ENCODE data around the gene DTNBP1. TPM values are rescaled to one million over a fixed set of nuclear protein-coding genes. Genes with fewer than 3 reads are reported as not detected.

Gene DTNBP1
- total RNA-seq, 1 donor from 2014 or later, result 15.1 TPM

GRCh38 chr6:15626878-15627674, 35.8 kb downstream of the DTNBP1 start:
- Mint-ChIP-seq H3K9me3 (no peaks in the 10 kb centered on the region), H3K27me3 (no peaks in the 10 kb centered on the region), H3K4me1 (peaks cover 20% of the 10 kb centered on the region), H3K4me3 (no peak overlapping the region), H3K36me3 (ENCODE audit: low read depth) (peaks cover 13% of the 10 kb centered on the region), H3K27ac (no peak overlapping the region)
- no peak for DNase-seq
- intact Hi-C loops (cut with micrococcal nuclease), result loop anchor here (5.0 to 10.0 kb wide), 5 partner anchors 322 to 1502 kb away; no protein-coding TSS in a partner anchor

DNA sequence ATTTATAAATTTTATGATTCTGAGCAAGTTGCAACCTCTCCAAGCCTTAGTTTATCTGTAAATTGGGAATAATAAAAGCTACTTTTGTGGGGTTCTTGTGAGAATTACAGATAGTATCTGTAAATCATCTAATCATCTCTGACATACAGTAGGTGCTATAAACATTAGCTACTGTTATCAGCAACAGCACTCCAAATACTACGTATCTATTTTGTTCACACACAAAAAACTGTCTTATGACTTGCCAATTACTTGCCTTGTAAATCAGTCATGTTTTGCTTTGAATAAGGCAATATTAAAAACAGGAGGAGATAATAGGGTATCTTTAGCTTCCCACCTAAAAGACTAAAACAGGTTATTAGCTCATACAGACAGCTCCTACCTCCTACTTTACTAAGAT, 36.7 kb downstream of the DTNBP1 start:
- Mint-ChIP-seq H3K4me3 (no peak overlapping the region), H3K27me3 (no peaks in the 10 kb centered on the region), H3K9me3 (no peaks in the 10 kb centered on the region), H3K36me3 (ENCODE audit: low read depth) (peaks cover 13% of the 10 kb centered on the region), H3K27ac (no peak overlapping the region), H3K4me1 (peaks cover 26% of the 10 kb centered on the region)
- intact Hi-C loops (cut with micrococcal nuclease), result loop anchor here (5.0 to 10.0 kb wide), 5 partner anchors 321 to 1501 kb away; no protein-coding TSS in a partner anchor
- DNase-seq, result no peak

DNA sequence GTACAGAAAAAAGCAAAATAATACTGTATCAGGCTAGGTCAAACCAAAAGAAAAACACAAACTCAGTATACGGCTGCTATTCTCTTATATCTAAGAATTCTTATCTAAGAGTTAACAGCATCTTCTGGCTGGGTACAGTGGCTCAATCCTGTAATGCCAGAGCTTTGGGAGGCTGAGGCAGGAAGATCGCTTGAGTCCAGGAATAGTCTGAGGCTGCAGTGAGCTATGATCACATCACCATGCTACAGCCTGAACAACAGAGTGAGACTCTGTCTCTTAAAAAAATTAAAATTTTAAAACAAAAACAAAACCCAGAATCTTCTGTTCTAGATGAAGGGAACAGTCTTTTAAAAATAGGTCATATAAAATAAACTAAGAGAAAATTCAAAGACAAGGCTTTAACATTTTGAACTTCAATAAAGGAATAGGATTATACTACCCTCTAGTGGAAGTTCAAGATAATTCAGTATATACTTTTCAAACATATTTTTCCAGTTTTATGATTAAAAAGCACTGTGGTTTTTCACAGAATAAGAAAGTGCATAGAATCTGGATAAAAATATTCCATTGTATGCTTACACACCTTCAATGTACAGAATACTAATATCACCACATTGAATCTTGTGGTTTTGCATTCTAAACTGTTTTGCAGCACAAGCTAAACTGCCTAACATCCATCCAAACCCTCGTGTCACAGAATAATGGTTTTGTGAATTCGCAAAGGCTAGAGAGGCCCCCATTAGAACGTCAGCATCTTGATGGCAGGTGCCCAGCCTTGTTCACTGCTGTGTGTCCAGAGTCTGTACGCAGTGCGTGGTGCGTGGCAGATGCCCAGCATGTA, 39.3 kb downstream of the DTNBP1 start:
- intact Hi-C loops (cut with micrococcal nuclease), result loop anchor here (1.0 to 10.0 kb wide), 9 partner anchors 36 to 1714 kb away; partner anchors contain the start of gene JARID2
- H3K27me3 Mint-ChIP-seq, result no peaks in the 10 kb centered on the region
- no peak for DNase-seq

DNA sequence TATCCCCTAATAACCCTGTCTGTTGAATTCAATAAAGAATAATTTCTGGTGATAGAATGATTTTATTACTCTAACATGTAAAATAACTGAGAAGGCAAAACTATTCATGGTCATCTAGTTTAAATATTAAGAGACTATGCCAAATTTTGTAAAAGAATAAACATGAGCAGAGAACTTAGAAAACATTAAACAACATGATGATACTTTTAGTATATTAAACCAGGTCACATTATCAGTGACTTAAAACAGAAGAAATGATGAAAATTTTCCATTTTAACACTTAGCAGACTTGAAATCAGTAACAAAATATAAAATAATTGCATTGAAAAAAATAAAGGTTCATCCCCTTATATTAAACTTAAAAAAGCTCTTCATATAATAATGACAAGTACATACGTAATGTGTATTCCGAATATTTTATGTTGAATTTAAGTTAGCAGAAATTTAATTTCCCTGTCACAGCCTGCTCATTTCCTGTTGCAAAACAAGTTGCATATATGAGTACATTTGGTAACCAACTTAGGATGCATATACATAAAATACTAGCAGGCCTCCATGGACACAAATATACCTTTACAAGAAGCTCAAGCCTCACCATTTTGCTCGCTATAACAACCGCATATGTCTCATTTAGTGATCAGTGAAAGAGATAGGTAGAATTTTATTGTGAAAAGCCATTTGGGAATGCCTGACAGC, 40.6 kb downstream of the DTNBP1 start:
- Mint-ChIP-seq H3K27me3 (no peaks in the 10 kb centered on the region), H3K9me3 (no peaks in the 10 kb centered on the region), H3K36me3 (ENCODE audit: low read depth) (peaks cover 8% of the 10 kb centered on the region), H3K4me3 (no peak overlapping the region), H3K27ac (no peak overlapping the region), H3K4me1 (peaks cover 14% of the 10 kb centered on the region)
- intact Hi-C loops (cut with micrococcal nuclease), result loop anchor here (5.0 to 10.0 kb wide), 7 partner anchors 35 to 1497 kb away; partner anchors contain the start of gene JARID2
- no peak for DNase-seq

More for the DNA sequence above, 39.3 kb downstream of the DTNBP1 start:
- Mint-ChIP-seq H3K4me3 (no peak overlapping the region), H3K9me3 (no peaks in the 10 kb centered on the region), H3K4me1 (peaks cover 21% of the 10 kb centered on the region), H3K36me3 (ENCODE audit: low read depth) (peaks cover 11% of the 10 kb centered on the region), H3K27ac (no peak overlapping the region)

DNA sequence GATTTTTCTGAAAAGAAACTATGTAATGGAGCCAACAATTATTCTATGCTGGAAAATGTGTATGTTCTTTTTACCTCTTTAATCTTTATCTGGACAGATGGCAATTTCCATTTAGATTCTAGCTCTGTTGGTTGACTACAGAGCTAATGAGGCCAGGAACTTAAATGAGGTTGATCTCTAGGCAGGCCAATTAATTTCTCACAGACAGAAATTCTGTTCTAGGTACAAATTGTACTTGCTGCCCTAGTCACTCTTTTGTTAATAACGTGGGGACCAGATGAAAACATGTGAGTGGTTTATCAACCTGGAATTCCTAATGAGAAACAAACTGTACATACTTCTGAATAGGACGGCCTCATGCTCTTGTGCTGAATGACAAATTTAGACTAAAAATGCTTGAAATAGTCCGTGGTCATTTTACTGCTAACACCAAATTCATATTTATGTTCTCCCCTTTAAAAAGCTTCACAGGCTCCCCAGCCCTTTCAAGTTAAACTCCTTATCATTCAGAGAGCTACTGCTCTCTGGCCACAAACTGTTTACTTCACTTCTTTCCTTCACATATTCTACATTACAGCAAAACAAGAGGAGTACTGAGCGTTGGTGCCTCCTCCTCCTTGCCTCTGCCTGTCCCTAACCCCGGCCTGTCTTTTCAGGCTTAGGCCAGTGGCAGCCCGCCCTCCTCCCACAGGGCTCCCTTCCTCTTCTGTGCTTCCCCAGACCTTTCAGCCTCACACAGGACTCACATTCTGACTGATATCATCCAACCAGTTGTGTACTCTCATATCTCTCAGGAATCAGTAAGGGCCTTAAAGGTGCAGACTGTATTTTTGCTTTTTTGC, 41.4 kb downstream of the DTNBP1 start:
- intact Hi-C loops (cut with micrococcal nuclease), result loop anchor here (2.0 to 10.0 kb wide), 8 partner anchors 34 to 1497 kb away; partner anchors contain the start of gene JARID2
- Mint-ChIP-seq H3K4me1 (peaks cover 11% of the 10 kb centered on the region), H3K4me3 (no peak overlapping the region), H3K27ac (peak overlapping the region; percentile 80), H3K36me3 (ENCODE audit: low read depth) (peaks cover 5% of the 10 kb centered on the region), H3K9me3 (no peaks in the 10 kb centered on the region), H3K27me3 (no peaks in the 10 kb centered on the region)
- no peak for DNase-seq

GRCh38 chr6:15620611-15621010, 42.2 kb downstream of the DTNBP1 start:
- no peaks in the 10 kb centered on the region for H3K27me3 Mint-ChIP-seq
- H3K4me1 Mint-ChIP-seq, result peaks cover 16% of the 10 kb centered on the region
- H3K27ac Mint-ChIP-seq, result no peak overlapping the region
- no peak overlapping the region for H3K4me3 Mint-ChIP-seq
- H3K9me3 Mint-ChIP-seq, result no peaks in the 10 kb centered on the region
- intact Hi-C loops (cut with micrococcal nuclease), result loop anchor here (2.0 to 10.0 kb wide), 8 partner anchors 33 to 1496 kb away; partner anchors contain the start of gene JARID2
- DNase-seq, result no peak
- peaks cover 3% of the 10 kb centered on the region for H3K36me3 Mint-ChIP-seq (ENCODE audit: low read depth)

DNA sequence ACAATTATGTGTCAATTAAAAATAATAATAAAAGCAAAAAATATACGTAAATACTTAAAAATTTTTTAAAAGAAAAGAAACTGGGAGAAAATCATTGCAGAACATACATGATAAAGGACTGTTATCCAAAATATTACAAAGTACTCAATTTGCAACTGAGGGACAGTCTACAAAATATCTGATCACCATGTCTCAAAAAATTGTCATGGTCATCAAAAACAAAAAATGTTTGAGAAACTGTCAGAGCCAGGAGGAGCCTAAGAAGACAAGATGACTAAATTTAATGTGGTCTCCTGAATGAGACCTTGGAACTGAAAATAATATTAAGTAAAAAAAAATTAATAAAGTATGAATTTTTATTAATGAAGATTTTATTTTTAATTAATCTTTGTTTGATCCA, 43.5 kb downstream of the DTNBP1 start:
- no peaks in the 10 kb centered on the region for H3K9me3 Mint-ChIP-seq
- no peaks in the 10 kb centered on the region for H3K27me3 Mint-ChIP-seq
- no peak overlapping the region for H3K4me3 Mint-ChIP-seq
- peaks cover 9% of the 10 kb centered on the region for H3K36me3 Mint-ChIP-seq (ENCODE audit: low read depth)
- no peak for DNase-seq
- no peak overlapping the region for H3K27ac Mint-ChIP-seq
- peaks cover 16% of the 10 kb centered on the region for H3K4me1 Mint-ChIP-seq
- intact Hi-C loops (cut with micrococcal nuclease), result no loop called here

GRCh38 chr6:15618685-15619084, 44.1 kb downstream of the DTNBP1 start:
- no peak overlapping the region for H3K4me3 Mint-ChIP-seq
- peaks cover 14% of the 10 kb centered on the region for H3K36me3 Mint-ChIP-seq (ENCODE audit: low read depth)
- no peaks in the 10 kb centered on the region for H3K9me3 Mint-ChIP-seq
- H3K27me3 Mint-ChIP-seq, result no peaks in the 10 kb centered on the region
- intact Hi-C loops (cut with micrococcal nuclease), result no loop called here
- H3K27ac Mint-ChIP-seq, result peak overlapping the region; percentile 6
- no peak for DNase-seq
- H3K4me1 Mint-ChIP-seq, result peaks cover 17% of the 10 kb centered on the region

DNA sequence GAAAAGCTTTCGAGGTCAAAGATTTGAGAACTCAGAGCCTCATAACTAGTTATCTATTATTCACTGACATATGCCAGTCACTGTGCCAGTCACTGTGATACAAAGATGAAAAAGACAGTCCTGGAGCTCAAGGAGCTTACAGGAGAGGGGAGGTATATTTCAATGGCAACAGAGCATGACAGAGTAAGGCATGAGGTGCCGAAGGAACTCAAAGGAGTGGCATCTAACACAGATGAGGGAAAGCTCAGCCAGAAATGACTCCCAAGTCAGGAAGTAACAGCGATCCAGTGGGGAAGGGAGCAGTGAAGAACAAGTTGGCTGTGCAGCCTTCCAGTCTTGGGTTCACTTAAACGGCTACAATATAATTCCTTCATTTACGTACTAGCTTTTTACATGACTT, 46.6 kb downstream of the DTNBP1 start:
- intact Hi-C loops (cut with micrococcal nuclease), result no loop called here
- no peak overlapping the region for H3K4me3 Mint-ChIP-seq
- H3K27me3 Mint-ChIP-seq, result no peaks in the 10 kb centered on the region
- peaks cover 26% of the 10 kb centered on the region for H3K4me1 Mint-ChIP-seq
- H3K9me3 Mint-ChIP-seq, result no peaks in the 10 kb centered on the region
- peaks cover 28% of the 10 kb centered on the region for H3K36me3 Mint-ChIP-seq (ENCODE audit: low read depth)
- no peak overlapping the region for H3K27ac Mint-ChIP-seq
- no peak for DNase-seq

DNA sequence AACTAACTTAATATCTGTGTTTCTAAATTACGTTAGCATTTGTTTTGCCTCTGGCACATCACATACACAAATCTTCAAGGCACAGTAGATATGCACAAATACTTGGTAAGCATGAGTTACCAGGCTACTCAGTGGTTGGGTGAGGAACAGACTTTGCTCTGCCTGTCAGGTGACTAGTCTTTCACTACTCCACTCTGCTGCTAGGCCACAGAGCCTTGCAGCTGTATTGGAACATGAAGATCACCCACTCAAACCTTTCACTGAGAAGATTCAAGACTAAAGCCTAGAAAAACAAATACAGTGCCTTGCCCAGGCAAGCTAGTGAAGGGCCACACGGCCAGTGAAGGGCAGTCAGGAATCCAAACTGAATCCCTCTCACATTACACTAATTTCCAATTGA, 47.0 kb downstream of the DTNBP1 start:
- no peaks in the 10 kb centered on the region for H3K9me3 Mint-ChIP-seq
- no peaks in the 10 kb centered on the region for H3K27me3 Mint-ChIP-seq
- no peak for DNase-seq

DNA sequence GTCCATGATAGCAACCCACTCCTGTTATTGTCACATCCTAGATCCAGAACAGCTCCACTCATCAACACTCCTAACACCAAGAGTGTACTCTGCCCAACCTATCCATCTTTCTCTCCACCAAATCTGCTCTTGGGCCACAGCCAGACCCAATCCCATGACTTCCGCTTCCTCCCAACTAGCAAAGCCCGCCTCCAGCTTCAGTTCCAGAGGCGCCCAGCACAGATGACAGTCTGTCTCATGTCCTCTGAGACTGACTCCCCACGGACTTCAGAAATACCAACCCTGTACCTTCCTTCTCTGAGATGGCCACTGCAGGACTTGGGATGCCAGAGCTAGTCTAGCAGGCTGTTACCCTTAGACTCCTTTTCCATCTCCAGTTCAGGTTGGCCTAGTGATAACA, 48.6 kb downstream of the DTNBP1 start:
- intact Hi-C loops (cut with micrococcal nuclease), result no loop called here
- Mint-ChIP-seq H3K36me3 (ENCODE audit: low read depth) (peaks cover 28% of the 10 kb centered on the region), H3K4me3 (no peak overlapping the region), H3K4me1 (peaks cover 23% of the 10 kb centered on the region), H3K27me3 (no peaks in the 10 kb centered on the region), H3K9me3 (no peaks in the 10 kb centered on the region), H3K27ac (no peak overlapping the region)
- DNase-seq, result no peak

More for the DNA sequence above, 47.0 kb downstream of the DTNBP1 start:
- Mint-ChIP-seq H3K4me3 (no peak overlapping the region), H3K27ac (no peak overlapping the region), H3K4me1 (peaks cover 23% of the 10 kb centered on the region), H3K36me3 (ENCODE audit: low read depth) (peaks cover 28% of the 10 kb centered on the region)
- intact Hi-C loops (cut with micrococcal nuclease), result no loop called here

- intact Hi-C loops (cut with micrococcal nuclease), result no loop called here
- H3K4me3 Mint-ChIP-seq, result no peak overlapping the region
- DNase-seq, result no peak
- no peaks in the 10 kb centered on the region for H3K27me3 Mint-ChIP-seq
- peaks cover 13% of the 10 kb centered on the region for H3K4me1 Mint-ChIP-seq
- no peaks in the 10 kb centered on the region for H3K9me3 Mint-ChIP-seq
- peaks cover 19% of the 10 kb centered on the region for H3K36me3 Mint-ChIP-seq (ENCODE audit: low read depth)
- no peak overlapping the region for H3K27ac Mint-ChIP-seq
These were observed 54.4 kb downstream of the DTNBP1 start for GRCh38 chr6:15608396-15608795.

GRCh38 chr6:15607603-15608002, 55.2 kb downstream of the DTNBP1 start:
- peaks cover 9% of the 10 kb centered on the region for H3K4me1 Mint-ChIP-seq
- H3K9me3 Mint-ChIP-seq, result no peaks in the 10 kb centered on the region
- no peak overlapping the region for H3K4me3 Mint-ChIP-seq
- no peaks in the 10 kb centered on the region for H3K27me3 Mint-ChIP-seq
- intact Hi-C loops (cut with micrococcal nuclease), result no loop called here
- no peak for DNase-seq
- peaks cover 14% of the 10 kb centered on the region for H3K36me3 Mint-ChIP-seq (ENCODE audit: low read depth)
- no peak overlapping the region for H3K27ac Mint-ChIP-seq

Measured in activated CD4-positive, alpha-beta T cell treated with anti-CD3 and anti-CD28 coated beads, Interleukin-2, amount 10 ng/mL, durations not matched to agents 24 days and 14 days (primary cell).